Activated T-cell treated with anti-CD3 and anti-CD28 coated beads for 4 hours (primary cell): Measurements from ENCODE around the gene TMPRSS9.
A peak's percentile ranks its signal among the peaks of the same experiment; 100 is the strongest.
"Not testable (repeated sequence)": the region's sequence is repeated elsewhere in the genome, so short reads cannot be mapped to it uniquely, and the experiment has no call there.

Experiments used
- DNase-seq: peaks from one replicate; pipeline ENCODE4 v3.0.0-alpha.2; 2020

The TMPRSS9 gene

GRCh38 chr19:2468596-2468995 is 108.5 kb downstream of the TMPRSS9 start:
- DNase-seq, result no peak

GRCh38 chr19:2469102-2469914 is 109.2 kb downstream of the TMPRSS9 start:
- DNase-seq, result no peak

- not testable (repeated sequence) for DNase-seq
Measured at GRCh38 chr19:2469915-2470200, 109.8 kb downstream of the TMPRSS9 start.

- peak; percentile 91 for DNase-seq
Measured at GRCh38 chr19:2474232-2475017, 114.4 kb downstream of the TMPRSS9 start.

- DNase-seq, result peak; percentile 49
Measured at GRCh38 chr19:2475018-2475701, 115.1 kb downstream of the TMPRSS9 start.
